DND-41 (cell line): ENCODE data around the gene HSPA12A.

Experiments used
- CTCF ChIP-seq: IDR thresholded peaks from 2 replicates; pipeline ENCODE4 v1.5.1; 2012; ENCODE audit warnings: borderline replicate concordance, low read length, moderate library complexity, mild to moderate bottlenecking; ENCODE audit not compliant: poor library complexity, severe bottlenecking; ENCODE audit errors: extremely low read depth
- EZH2 ChIP-seq: IDR thresholded peaks from 3 replicates; pipeline ENCODE4 v1.6.1; 2012; ENCODE audit warnings: borderline replicate concordance, low read depth, mild to moderate bottlenecking, moderate library complexity, low read length, inconsistent platforms; ENCODE audit not compliant: severe bottlenecking

GRCh38 chr10:116748471-116748870 lies 6.1 kb upstream of the HSPA12A start:
- no peak for TF ChIP-seq CTCF
- TF ChIP-seq EZH2, result no peak
